Esophagus muscularis mucosa (tissue), 4 donors: Measurements from ENCODE around the gene COG5. TPM values are rescaled to one million over a fixed set of nuclear protein-coding genes. Genes with fewer than 3 reads are reported as not detected.

ENCODE experiments used
- DNase-seq: peaks from one replicate; pipeline ENCODE4 v3.0.0-alpha.2; 2017; ENCODE audit errors: extremely low spot score
- H3K27ac ChIP-seq, 4 donors: fragments of 200-600 bp; sonication (generic); replicated peaks in 1 of 4; 1 replicate in 3 of 4; 2 replicates in 1 of 4; pipeline ENCODE4 v1.5.1; 2016 to 2019; ENCODE audit warnings: mild to moderate bottlenecking in 1 of 4
- H3K27me3 ChIP-seq, 4 donors: fragments of 200-600 bp; sonication (generic); one replicate each; pipeline versions ENCODE4 v1.5.1 to v1.6.0; 2016 to 2019
- H3K36me3 ChIP-seq, 4 donors: fragments of 200-600 bp; sonication (generic); one replicate each; pipeline ENCODE4 v1.5.1; 2016 to 2019
- H3K4me1 ChIP-seq, 4 donors: fragments of 200-600 bp; sonication (generic); one replicate each; pipeline ENCODE4 v1.5.1; 2016 to 2019
- H3K4me3 ChIP-seq, 4 donors: fragments of 200-600 bp; sonication (generic); 1 replicate in 2 of 4; 2 replicates in 2 of 4; pipeline ENCODE4 v1.5.1; 2016 to 2019; ENCODE audit warnings: mild to moderate bottlenecking in 4 of 4, moderate library complexity in 1 of 4
- H3K9me3 ChIP-seq, 4 donors: fragments of 200-600 bp; sonication (generic); 1 replicate in 3 of 4; 2 replicates in 1 of 4; pipeline ENCODE4 v1.5.1; 2016 to 2019
- CTCF ChIP-seq, 3 experiments: fragments of 200-600 bp in 2 of 3; fragments of 450-650 bp in 1 of 3; sonication (generic) in 2 of 3; IDR thresholded peaks; one replicate each; pipeline ENCODE4 v1.5.1; 2017 to 2019; ENCODE audit warnings: antibody characterized with exemption in 3 of 3, mild to moderate bottlenecking in 2 of 3, moderate library complexity in 1 of 3
- EP300 ChIP-seq: sonication (generic); formaldehyde crosslinking; IDR thresholded peaks from one replicate; pipeline ENCODE4 v1.6.1; 2017; ENCODE audit warnings: antibody characterized with exemption
- POLR2A ChIP-seq: fragments of 450-650 bp; IDR thresholded peaks from one replicate; pipeline ENCODE4 v1.6.1; 2017; ENCODE audit warnings: antibody characterized with exemption, moderate library complexity, mild to moderate bottlenecking, low read depth
- POLR2AphosphoS5 ChIP-seq, 2 donors: sonication (generic); formaldehyde crosslinking; IDR thresholded peaks; one replicate each; pipeline ENCODE4 v1.6.1; 2017; ENCODE audit warnings: antibody characterized with exemption in 2 of 2
- WGBS: methylation state at CpG from one replicate; pipeline ENCODE4 v1.1.5; 2018; 5-methylcytosine and 5-hydroxymethylcytosine counted together
- intact Hi-C: fragments of 100-400 bp; cut with DNase I; formaldehyde crosslinking; loops from one replicate; pipeline ENCODE4 v1.15.1; 2023
- total RNA-seq, 4 donors: library from RNA; depleted of rRNA; stranded (reverse); fragments of >200 nt; gene quantifications; one replicate each; pipeline versions ENCODE4 v1.1.0 to v1.2.1, GENCODE V29; 2016

The COG5 gene
- total RNA-seq, 4 donors from 2014 or later = 20.3 to 33.4 (median 24.9) TPM

- TF ChIP-seq POLR2AphosphoS5 (IDR thresholded peaks at IDR 0.05) (no peak), CTCF (IDR thresholded peaks at IDR 0.05) (no peak), POLR2A (no peak), EP300 (no peak)
- Histone ChIP-seq H3K4me1 (no peaks in the 10 kb centered on the region), H3K9me3 (no peaks in the 10 kb centered on the region), H3K36me3 (peaks cover 0 to 4% (median 0%) of the 10 kb centered on the region in 4 donors), H3K27me3 (no peaks in the 10 kb centered on the region), H3K4me3 (no peak overlapping the region), H3K27ac (no peak overlapping the region)
- intact Hi-C loops = no loop called here
- no peak for DNase-seq
These were observed 210.0 kb downstream of the COG5 start for GRCh38 chr7:107353701-107354100.

GRCh38 chr7:107345898-107346297 lies 217.8 kb downstream of the COG5 start:
- Histone ChIP-seq H3K27me3 (no peaks in the 10 kb centered on the region), H3K27ac (no peak overlapping the region), H3K36me3 (no peaks in the 10 kb centered on the region), H3K4me1 (no peaks in the 10 kb centered on the region), H3K9me3 (peaks cover 0 to 10% (median 6%) of the 10 kb centered on the region in 4 donors), H3K4me3 (no peak overlapping the region)
- TF ChIP-seq EP300 (no peak), POLR2A (no peak), POLR2AphosphoS5 (IDR thresholded peaks at IDR 0.05) (no peak), CTCF (IDR thresholded peaks at IDR 0.05) (no peak)
- intact Hi-C loops = no loop called here
- WGBS = 90% methylated on average over 1 of the region's 1 CpG
- DNase-seq = no peak

- intact Hi-C loops = no loop called here
- no peak for DNase-seq
- over 99% methylated on average over 5 of the region's 5 CpGs for WGBS
- H3K36me3 ChIP-seq = no peaks in the 10 kb centered on the region
- no peaks in the 10 kb centered on the region for H3K4me1 ChIP-seq
- no peaks in the 10 kb centered on the region for H3K27me3 ChIP-seq
- no peak overlapping the region for H3K27ac ChIP-seq
- no peak overlapping the region for H3K4me3 ChIP-seq
- no peak for TF ChIP-seq CTCF (IDR thresholded peaks at IDR 0.05)
- no peak for TF ChIP-seq EP300
- no peak for TF ChIP-seq POLR2A
- TF ChIP-seq POLR2AphosphoS5 (IDR thresholded peaks at IDR 0.05) = no peak
- peaks cover 0 to 10% (median 6%) of the 10 kb centered on the region in 4 donors for H3K9me3 ChIP-seq
These were observed 218.9 kb downstream of the COG5 start for GRCh38 chr7:107344799-107345198.

- 97% methylated on average over 4 of the region's 4 CpGs for WGBS
These were observed 219.4 kb downstream of the COG5 start for GRCh38 chr7:107344286-107344685.

More at GRCh38 chr7:107344286-107344685, 219.4 kb downstream of the COG5 start:
- H3K4me1 ChIP-seq = no peaks in the 10 kb centered on the region
- no peaks in the 10 kb centered on the region for H3K27me3 ChIP-seq
- intact Hi-C loops = no loop called here
- no peaks in the 10 kb centered on the region for H3K36me3 ChIP-seq
- H3K27ac ChIP-seq = no peak overlapping the region
- H3K9me3 ChIP-seq = peaks cover 0 to 10% (median 6%) of the 10 kb centered on the region in 4 donors
- TF ChIP-seq EP300 = no peak
- no peak for TF ChIP-seq POLR2A
- no peak for TF ChIP-seq CTCF (IDR thresholded peaks at IDR 0.05)
- no peak for TF ChIP-seq POLR2AphosphoS5 (IDR thresholded peaks at IDR 0.05)
- DNase-seq = no peak
- no peak overlapping the region for H3K4me3 ChIP-seq
